ENCODE measurements around the gene CAMK2D.
"Not testable (repeated sequence)": the region's sequence is repeated elsewhere in the genome, so short reads cannot be mapped to it uniquely, and the experiment has no call there.

The CAMK2D gene

DNA sequence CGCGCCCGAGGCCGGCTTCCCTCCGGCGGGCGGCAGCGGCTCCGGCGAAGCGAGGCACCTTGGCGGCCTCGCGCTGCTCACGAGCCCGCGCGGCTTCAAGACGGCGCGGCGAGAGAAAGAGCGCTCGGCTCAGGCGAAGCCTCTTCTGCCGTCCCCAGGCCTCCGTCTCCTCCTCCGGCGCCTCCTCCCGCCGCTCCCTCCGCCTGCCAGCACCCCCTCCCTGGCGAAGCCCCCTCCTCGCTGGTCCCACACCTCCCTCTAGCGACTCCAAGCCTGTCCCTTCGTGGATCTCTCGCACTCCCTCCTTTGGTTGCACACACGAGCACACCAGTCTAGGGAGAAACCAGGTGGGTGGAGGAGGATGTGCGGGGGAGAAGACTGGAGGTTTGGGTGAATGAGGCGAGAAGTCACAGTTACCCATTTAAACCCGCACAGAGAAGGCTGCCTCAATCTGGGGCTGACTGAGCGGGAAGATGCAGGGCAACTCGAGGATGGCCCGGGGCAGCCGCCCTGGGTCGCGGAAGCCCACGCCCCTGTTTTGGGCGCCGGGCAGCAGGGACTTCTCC is at the start of gene CAMK2D:
Gene CAMK2D (minus strand): TSS at position 119 of the 566 bp plus-strand sequence. CDS start 670 bp downstream, outside the sequence.
- peak; percentile 27 to 64 for DNase-seq

DNA sequence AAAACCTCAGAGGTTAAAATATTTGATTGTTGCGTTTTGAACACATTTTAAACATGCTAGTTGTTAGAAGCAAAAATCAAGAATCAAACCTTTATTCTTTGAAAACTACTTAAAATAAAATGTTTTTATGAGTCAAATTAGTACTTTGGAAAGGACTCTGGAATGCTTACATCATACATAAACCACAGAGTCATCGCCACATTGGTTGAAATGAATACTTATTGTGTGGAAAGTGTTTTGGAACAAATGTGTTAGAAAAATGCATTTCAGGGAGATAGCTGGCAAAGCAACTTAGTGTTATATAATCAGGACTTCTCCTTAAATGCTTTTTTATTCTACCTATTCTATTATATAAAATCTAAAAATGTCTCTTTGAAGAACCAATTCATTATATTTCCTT is 49.4 kb upstream of the CAMK2D start:
- no peak for DNase-seq

DNA sequence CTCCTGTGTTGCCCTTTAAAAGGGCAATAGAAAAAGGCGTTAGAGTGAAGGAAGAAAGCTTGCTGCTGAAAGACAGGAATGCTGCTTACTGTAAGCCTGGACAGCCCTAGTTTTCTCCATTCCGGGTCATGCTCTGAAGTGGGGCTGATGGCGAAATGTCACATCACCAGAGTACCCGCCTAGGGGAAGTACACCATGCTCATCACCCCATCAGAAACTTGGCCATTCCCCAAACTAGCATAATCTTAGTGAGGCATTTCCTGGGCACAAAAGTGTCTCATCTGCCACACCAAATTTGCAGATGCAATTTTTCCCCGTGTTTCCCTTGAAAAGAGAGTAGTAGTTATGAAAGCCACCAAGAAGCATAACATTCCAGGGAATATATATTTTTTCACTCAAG is 47.8 kb upstream of the CAMK2D start:
- DNase-seq = no peak

GRCh38 chr4:113806850-113807249 is 45.3 kb upstream of the CAMK2D start:
- no peak for DNase-seq

- no peak for DNase-seq
These were observed 40.3 kb upstream of the CAMK2D start for GRCh38 chr4:113801882-113802281.

DNA sequence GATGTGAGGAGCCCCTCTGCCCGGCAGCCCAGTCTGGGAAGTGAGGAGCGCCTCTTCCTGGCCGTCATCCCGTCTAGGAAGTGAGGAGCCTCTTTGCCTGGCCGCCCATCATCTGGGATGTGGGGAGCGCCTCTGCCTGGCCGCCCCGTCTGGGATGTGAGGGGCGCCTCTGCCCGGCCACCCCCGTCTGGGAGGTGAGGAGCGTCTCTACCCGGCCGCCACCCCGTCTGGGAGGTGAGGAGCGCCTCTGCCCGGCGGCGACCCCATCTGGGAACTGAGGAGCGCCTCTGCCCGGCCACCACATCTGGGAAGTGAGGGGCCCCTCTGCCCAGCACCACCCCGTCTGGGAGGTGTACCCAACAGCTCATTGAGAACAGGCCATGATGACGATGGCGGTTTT is 34.8 kb upstream of the CAMK2D start:
- not testable (repeated sequence) for DNase-seq

DNA sequence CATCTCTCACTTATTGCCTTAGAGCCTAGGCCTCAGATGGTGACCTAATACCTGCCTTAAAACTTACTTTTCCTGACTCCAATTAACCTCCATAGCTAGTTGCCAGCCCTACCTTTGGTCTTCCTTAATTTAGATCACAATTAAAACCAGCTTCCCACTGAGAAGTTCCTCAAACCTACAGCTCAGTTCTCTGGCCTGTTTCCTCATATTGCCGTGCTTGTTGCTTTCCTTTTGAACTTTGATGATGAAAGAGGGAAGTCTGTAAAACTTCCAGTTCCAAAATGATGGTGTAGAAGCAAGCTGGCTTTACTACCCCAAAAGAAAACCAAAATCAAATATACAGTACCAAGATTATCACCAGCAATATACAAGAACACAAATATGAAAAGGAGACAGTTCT is 28.9 kb upstream of the CAMK2D start:
- no peak for DNase-seq

DNA sequence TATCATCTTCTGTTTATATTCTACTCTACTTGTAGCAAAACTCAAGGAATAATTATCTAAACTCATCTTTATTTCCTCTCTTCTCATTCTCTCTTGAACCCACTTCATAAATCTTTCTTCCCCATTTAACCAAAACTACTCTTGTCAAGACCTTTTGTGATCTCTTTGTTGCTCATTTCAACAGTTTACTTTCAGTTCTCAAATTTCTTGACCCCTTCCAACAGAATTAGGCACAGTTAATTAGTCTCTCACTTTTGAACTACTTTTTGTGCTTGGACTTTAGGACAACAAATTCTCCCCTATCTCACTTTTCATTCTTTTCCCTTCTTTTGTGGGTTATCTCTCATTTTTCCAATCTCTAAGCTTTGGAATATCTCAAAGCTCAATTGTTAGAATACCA is 27.4 kb upstream of the CAMK2D start:
- no peak for DNase-seq

DNA sequence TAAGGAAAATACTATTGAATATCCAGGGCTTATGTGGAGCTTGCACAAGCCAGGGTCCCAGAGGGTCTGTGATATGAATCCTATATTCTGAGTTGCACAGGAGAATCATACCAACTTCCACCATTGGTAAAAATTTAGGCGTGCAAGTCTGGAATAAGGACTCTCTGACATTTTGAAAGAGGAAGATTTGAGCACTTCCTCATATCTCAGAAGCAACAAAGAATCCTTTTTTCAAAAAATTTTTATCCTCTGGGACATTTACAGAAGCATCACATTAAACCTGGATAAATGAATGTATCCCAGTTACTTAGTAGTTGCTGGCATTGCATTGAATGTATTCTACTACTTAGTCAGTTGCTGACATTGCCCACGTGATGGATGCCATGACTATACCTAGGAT is 24.2 kb upstream of the CAMK2D start:
- no peak for DNase-seq

GRCh38 chr4:113784497-113785250 is 23.1 kb upstream of the CAMK2D start:
- no peak for DNase-seq

DNA sequence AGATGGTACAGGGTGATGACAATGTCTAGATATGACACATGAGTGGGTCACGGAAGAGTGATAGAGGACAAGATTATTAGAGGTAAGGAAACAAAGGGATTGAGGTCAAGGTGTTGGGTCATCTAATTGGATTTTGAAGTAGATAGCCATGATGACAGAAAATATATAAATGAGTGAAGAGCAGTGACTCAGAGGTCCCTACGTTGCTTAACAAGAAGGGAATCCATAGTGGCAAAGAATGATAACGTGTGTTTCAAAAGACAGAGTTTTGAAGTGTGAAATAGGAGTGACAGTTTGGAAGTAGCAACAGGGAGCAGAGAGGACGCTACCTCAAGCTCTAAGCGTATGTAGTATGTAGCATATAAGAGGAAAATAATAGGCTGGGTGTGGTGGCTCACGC is 22.2 kb upstream of the CAMK2D start:
- no peak for DNase-seq

DNA sequence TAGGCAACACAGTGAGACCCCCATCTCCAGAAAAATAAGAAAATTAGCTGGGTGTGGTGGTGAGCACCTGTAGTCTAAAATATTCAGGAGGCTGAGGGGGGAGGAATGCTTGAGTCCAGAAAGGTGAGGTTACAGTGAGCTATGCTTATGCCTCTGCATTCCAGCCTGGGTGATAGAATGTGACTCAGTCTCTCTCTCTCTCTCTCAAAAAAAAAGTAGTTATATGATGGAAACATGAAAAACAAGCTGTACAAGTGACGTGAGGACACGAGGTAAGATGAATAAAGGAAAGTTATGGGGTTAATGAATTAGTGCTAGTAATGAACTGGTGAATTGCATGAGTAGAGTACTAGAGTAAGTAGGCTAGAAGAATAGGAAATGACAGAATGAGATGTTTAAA is 21.8 kb upstream of the CAMK2D start:
- no peak for DNase-seq

GRCh38 chr4:113781439-113782040 is 20.0 kb upstream of the CAMK2D start:
- no peak for DNase-seq

GRCh38 chr4:113776679-113777078 is 15.1 kb upstream of the CAMK2D start:
- DNase-seq = no peak

- DNase-seq = no peak
These were observed 14.5 kb upstream of the CAMK2D start for GRCh38 chr4:113776016-113776415.

- no peak for DNase-seq
These were observed 12.2 kb upstream of the CAMK2D start for GRCh38 chr4:113773756-113774155.

DNA sequence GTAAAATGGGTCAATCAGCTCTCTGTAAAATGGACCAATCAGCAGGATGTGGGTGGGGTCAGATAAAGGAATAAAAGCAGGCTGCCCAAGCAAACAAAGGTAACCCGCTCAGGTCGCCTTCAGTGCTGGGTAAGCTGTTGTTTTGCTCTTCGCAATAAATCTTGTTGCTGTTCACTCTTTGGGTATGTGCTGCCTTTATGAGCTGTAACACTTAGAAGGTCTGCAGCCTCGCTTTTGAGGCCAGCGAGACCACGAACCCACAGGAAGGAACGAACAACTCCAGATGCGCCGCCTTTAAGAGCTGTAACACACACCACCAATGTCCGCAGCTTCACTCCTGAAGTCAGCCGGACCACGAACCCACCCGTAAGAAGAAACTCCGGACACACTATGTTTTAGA is 11.5 kb upstream of the CAMK2D start:
- no peak for DNase-seq

DNA sequence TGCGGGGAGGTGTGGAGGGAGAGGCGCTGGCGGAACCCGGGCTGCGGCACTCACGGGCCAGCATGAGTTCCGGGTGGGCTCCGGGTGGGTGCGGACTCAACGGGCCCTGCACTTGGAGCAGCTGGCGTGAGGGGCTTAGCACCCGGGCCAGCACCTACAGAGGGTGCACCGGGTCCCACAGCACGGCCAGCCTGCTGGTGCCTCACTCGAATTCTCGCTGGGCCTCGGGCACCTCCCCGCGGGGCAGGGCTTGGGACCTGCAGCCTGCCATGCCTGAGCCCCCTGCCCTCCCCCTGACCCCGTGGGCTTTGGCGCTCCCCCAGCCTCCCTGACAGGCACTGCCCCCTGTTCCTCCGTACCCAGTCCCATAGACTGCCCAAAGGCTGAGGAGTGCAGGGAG is 10.8 kb upstream of the CAMK2D start:
- DNase-seq = no peak

- no peak for DNase-seq
These were observed 8.2 kb upstream of the CAMK2D start for GRCh38 chr4:113769744-113770143.

GRCh38 chr4:113768952-113769351 is 7.4 kb upstream of the CAMK2D start:
- DNase-seq = no peak

- DNase-seq = no peak
These were observed 5.3 kb upstream of the CAMK2D start for GRCh38 chr4:113766882-113767281.

DNA sequence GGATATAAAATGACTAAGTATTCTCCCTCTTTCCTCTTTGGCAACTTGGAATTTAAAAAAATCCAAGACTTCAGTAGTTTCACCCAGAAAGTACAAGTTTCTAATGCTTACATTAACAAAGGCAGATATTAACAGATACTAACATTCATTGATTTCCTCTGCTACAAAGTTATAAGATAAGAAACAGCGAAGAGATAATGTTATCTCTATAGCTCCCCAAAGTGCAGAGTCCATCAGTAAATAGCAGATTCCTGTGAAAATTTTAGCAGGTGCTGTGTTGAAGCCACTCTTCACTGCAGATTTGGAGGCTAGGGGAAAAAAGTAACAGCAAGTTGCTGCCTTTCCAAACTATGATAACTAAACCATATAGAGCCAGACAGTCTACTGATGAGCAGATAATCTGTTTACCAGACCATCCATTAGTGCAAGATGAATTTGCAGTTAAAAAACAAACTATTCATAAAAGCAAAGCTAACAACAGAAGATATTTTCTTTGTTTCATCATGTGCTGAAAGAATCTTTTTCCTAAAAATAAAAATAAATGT is 3.3 kb upstream of the CAMK2D start:
- no peak for DNase-seq

GRCh38 chr4:113763923-113764322 is 2.4 kb upstream of the CAMK2D start:
- DNase-seq = not testable (repeated sequence)

- DNase-seq = no peak
These were observed 1.4 kb upstream of the CAMK2D start for GRCh38 chr4:113763029-113763285.

Data from SHP77 (cell line).